HG03135 (cell line): ENCODE measurements around the gene DBH.

Experiments used
- ATAC-seq: cut with Tn5 transposase; IDR thresholded peaks from one replicate; pipeline ENCODE4 v1.9.1; 2021; ENCODE audit warnings: mild to moderate bottlenecking, moderate library complexity; ENCODE audit not compliant: unreplicated experiment

DBH gene

GRCh38 chr9:133635533-133636531 lies at the start of gene DBH:
Gene DBH, plus strand, starts transcription at chr9:133636363. Its CDS starts 9 bp downstream, at chr9:133636372.
- no peak for ATAC-seq

DNA sequence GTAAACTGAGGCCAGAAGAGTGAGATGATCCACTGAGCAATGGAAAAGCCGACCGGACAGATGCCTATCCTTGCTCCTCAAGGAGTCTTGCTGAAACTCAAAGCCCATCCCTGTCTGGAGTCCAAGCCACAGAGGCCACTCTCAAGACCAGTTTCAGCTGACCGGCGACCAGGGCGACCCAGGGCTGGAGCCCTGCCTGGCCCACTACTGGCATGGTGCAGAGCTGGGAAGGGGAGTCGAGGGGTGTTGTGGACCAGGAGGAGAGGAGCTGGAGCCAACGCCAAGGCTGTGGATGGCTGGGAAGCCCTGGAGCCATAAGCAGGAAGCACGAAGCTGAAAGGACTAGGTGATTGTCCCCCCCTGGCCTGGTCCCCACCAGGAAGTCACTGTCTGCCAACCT lies 49.1 kb upstream of the DBH start:
- ATAC-seq = no peak

- ATAC-seq = no peak
Measured at GRCh38 chr9:133587466-133587865, 48.7 kb upstream of the DBH start.

DNA sequence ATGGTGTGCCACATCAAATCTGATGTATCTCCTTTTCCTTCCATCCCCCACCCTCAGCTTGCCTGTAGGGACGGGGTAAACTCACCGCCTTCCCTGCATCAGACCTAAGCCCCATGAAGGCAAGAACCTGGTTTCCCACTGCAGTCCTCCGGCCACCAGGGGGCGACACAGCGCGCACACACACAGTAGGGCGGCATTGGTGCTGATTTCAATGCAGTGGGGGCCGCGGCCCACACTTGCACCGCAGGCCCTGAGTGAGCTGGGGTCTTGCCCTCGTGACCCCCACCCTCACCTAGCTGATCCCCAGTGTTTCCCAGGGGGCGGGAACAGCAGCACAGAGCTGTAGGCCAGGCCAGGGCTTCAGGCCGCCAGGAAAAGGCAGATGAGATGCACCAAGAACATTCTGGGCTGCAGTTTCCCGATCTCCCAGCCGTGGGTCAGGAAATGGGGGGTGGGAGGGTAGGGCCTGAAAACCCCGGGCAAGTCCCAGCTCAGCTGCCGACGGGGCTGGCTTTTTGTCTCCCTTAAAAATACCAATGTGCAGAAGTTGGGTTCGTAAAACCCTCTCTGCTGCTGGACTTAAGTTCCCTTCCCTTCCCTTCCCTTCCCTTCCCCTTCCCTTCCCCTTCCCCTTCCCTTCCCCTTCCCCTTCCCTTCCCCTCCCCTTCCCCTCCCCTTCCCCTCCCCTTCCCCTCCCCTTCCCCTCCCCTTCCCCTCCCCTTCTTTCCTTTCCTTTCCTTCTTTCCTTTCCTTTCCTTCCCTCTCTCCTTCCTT lies 46.5 kb upstream of the DBH start:
- ATAC-seq = no peak

GRCh38 chr9:133590231-133590855 lies 45.8 kb upstream of the DBH start:
- no peak for ATAC-seq

GRCh38 chr9:133591116-133591910 lies 44.9 kb upstream of the DBH start:
- no peak for ATAC-seq

GRCh38 chr9:133591985-133592384 lies 44.2 kb upstream of the DBH start:
- ATAC-seq = no peak

- no peak for ATAC-seq
Measured at GRCh38 chr9:133592731-133593409, 43.3 kb upstream of the DBH start.

DNA sequence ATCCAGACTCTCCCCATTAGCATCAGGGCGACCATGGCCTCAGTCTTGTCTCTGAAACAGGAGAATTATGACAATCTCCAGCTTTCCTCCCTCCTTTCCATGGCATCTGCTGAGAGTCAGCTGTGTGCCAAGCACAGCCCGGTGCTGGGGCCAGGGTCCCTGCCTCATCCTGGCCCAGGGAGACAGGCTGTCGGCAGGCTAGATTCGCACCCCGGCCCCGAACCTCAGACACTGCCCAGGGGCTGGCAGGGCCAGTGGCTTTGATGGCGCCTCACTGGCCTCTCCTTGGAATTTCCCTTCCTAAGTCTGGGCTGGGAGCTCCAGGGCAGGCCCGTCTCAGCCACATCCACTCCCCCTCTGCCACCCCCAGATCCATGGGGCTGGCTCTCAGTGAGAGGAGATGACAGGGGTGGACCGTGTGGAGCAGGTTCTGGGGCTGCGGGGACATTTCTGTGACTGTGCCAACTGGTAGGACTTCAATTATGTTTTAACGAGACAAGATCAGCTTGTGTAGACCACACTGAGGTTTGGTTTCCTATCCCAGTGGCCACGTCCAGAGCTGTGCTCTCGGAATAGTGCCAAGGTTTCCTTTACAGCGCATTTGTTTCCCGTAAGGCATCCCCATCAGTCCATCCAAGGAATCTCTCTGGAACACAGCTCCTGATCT lies 42.4 kb upstream of the DBH start:
- ATAC-seq = no peak

DNA sequence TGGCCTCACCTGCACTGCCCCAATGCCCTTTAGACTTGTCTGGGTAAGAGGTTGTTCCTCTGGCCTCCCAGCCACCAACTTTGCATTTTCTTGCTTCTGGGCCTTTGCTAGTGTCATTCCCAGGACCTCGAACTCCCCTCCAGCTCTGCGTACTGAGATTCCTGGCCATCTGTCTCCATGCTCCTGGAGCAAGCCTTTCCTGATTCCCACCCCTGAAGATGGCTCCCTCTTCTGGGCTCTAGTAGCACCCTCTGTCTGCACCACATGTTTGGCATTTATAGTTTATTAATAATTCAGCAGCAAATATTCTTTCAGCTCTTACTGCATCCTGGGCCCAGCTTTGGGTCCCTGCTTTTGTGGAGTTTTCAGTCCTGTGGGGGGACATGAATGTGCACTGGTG lies 41.9 kb upstream of the DBH start:
- no peak for ATAC-seq

DNA sequence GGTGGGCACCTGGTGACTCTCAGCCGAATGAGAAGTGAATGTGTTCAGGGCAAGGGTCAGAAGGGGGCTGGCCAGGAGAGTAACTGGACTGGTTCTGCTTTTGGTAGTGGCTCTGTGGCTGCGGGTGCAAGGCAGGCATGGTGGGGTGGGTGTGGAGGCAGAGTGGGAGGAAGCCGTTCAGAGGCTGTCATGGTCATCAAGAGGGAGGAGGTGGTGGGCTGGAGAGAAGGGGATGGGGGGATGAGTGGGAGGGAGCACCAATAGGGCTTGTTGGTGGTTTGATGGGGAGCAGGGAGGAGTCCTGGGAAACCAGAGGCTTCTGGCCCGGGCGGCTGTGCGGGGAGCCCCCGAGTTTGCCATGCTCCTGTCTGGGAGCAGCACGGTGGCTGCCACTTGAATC lies 40.3 kb upstream of the DBH start:
- ATAC-seq = no peak

- ATAC-seq = no peak
Measured at GRCh38 chr9:133597316-133597957, 38.7 kb upstream of the DBH start.

- ATAC-seq = no peak
Measured at GRCh38 chr9:133598978-133599377, 37.2 kb upstream of the DBH start.

DNA sequence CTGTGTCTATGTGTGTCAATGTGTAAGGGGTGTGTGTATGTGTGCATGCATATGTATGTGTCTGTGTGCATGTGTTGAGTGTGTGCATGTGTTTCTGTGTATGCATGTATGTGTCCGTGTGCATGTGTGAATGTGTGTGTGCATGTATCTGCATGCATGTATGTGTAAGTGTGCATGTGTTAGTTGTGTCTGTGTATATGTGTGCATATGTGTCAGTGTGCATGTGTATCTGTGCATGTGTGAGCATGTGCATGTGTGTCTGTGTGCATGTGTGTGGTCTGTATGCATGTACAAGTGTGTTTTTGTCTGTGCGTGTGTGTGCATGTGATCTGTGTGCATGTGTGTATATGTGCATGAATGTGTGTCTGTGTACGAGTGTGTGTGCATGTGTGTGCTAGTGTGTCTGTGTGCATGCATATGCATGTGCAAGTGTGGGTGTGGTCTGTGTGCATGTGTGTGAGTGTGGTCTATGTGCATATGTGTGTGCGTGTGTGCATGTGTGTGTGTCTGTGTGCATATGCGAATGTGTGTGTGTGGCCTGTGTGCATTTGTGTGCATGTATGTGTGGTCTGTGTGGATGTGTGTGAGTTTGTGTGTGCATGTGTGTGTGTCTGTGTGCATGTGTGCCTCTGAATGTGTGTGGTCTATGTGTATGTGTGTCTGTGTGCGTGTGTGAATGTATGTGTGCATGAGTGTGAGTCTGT lies 36.5 kb upstream of the DBH start:
- no peak for ATAC-seq

DNA sequence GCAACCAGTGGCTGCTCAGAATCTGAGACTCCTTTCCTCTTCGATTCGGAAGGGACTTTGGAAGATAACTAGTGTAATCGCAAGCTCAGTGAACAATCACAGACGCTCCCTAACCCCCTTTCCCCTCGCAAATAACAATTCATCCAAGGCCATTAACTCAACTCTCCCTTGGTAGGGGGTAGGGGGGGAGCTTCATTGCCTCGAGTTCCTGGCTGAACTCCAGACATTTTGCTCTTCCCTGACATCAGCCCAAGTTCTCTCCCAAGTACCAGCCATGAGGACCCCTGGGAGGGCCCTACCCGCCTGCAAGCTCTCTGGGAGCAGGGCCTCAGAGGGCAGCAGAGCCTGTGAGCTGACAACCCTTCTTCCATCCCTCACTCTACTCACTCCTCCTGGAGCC lies 35.4 kb upstream of the DBH start:
- no peak for ATAC-seq

DNA sequence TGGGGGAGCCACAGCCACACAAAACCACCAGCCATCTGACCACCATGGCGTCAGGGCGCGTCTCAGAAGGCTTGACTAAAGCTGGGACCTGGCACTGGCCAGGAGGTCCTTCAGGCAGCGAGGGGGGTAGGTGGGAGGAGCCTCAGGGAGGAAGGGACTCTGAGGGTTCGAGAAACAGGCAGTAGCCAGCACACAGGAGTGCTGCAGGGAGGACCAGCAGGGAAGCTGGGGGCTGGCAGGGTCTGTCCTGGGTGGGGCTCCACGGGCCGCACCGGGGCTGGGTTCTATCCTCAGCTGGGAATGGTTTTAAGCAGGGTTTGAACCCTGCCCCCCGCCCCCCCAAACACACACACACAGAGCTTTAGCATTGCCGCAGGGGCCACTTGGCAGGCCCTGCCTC lies 34.4 kb upstream of the DBH start:
- ATAC-seq = no peak

- ATAC-seq = no peak
Measured at GRCh38 chr9:133602277-133602676, 33.9 kb upstream of the DBH start.

DNA sequence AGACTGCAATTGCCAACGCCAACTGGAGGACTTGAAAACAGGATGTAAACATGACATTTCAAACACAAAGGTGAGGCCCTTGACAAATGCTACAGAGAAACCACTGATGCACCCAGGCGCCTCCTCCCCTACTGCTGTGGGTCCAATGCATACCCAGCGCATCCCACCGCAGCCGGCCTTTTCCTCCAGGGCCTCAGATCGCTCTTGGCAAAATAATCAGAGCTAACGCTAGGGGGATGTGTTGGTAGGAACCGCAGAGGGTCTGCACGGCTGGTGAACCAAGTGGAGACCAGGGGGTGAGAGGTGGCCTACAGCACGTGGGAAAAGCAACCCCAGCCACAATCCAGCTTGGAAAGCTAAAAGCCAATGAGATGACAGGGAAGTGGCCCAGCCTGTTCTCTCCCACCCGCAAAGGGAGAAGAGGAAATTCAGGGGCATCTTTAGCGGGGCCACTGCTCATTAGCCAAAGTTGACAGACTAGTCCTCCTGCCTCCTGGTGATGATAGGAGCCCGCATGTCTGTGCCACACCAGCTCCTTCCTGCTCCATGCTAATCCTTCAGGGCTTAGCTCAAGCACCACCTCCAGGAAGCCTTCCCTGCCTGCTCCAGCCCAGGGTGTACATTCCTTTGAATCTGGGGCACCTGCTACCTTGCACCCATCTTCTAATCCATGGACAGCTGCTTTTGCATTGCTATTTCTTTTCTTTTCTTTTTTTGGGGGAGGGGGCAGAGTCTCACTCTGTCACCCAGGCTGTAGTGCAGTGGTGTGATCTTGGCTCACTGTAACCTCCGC lies 32.8 kb upstream of the DBH start:
- no peak for ATAC-seq
